Measurements from ENCODE around the gene LXN. TPM values are rescaled to one million over a fixed set of nuclear protein-coding genes. Genes with fewer than 3 reads are reported as not detected.
A peak's percentile ranks its signal among the peaks of the same experiment; 100 is the strongest.

Gene LXN
- total RNA-seq (2012; rRNA removed) = 23.4 and 32.4 TPM in 2 replicates

GRCh38 chr3:158672215-158673176 lies at the start of gene LXN:
TSS of gene LXN (minus strand) at chr3:158672648. CDS start at chr3:158672478, 170 bp downstream.
- Histone ChIP-seq H3K36me3 (ENCODE audit: insufficient read depth, low read length) (peaks cover 30% of the 10 kb centered on the region), H3K4me2 (ENCODE audit: low read length) (no peak within 1 kb of the TSS), H3K27me3 (ENCODE audit: control insufficient read depth, insufficient read depth, low read length) (no peaks in the 10 kb centered on the region), H3K9me3 (replicated peaks; ENCODE audit: low read length) (no peaks in the 10 kb centered on the region), H3K4me3 (ENCODE audit: low read length) (no peak within 1 kb of the TSS), H3K4me1 (ENCODE audit: control insufficient read depth, insufficient read depth, low read length) (no peaks in the 10 kb centered on the region), H3K9ac (ENCODE audit: low read depth, low read length) (no peak within 1 kb of the TSS)

GRCh38 chr3:158722108-158722507 lies 49.7 kb upstream of the LXN start:
- Histone ChIP-seq H3K4me1 (ENCODE audit: control insufficient read depth, insufficient read depth, low read length) (peaks cover 54% of the 10 kb centered on the region), H3K4me3 (ENCODE audit: low read length) (no peak overlapping the region), H3K27me3 (ENCODE audit: control insufficient read depth, insufficient read depth, low read length) (no peaks in the 10 kb centered on the region), H3K36me3 (ENCODE audit: insufficient read depth, low read length) (no peaks in the 10 kb centered on the region), H3K4me2 (ENCODE audit: low read length) (no peak overlapping the region), H3K9me3 (replicated peaks; ENCODE audit: low read length) (no peaks in the 10 kb centered on the region), H3K9ac (ENCODE audit: low read depth, low read length) (no peak overlapping the region)

GRCh38 chr3:158718490-158719170 lies 46.2 kb upstream of the LXN start:
- Histone ChIP-seq H3K4me1 (ENCODE audit: control insufficient read depth, insufficient read depth, low read length) (peaks cover 37% of the 10 kb centered on the region), H3K36me3 (ENCODE audit: insufficient read depth, low read length) (no peaks in the 10 kb centered on the region), H3K4me3 (ENCODE audit: low read length) (no peak overlapping the region), H3K9ac (ENCODE audit: low read depth, low read length) (no peak overlapping the region), H3K27me3 (ENCODE audit: control insufficient read depth, insufficient read depth, low read length) (no peaks in the 10 kb centered on the region), H3K4me2 (ENCODE audit: low read length) (no peak overlapping the region), H3K9me3 (replicated peaks; ENCODE audit: low read length) (no peaks in the 10 kb centered on the region)

GRCh38 chr3:158717576-158717975 lies 45.1 kb upstream of the LXN start:
- no peaks in the 10 kb centered on the region for H3K9me3 ChIP-seq (replicated peaks; ENCODE audit: low read length)
- peaks cover 8% of the 10 kb centered on the region for H3K36me3 ChIP-seq (ENCODE audit: insufficient read depth, low read length)
- H3K4me1 ChIP-seq (ENCODE audit: control insufficient read depth, insufficient read depth, low read length) = peaks cover 27% of the 10 kb centered on the region

GRCh38 chr3:158713094-158713499 lies 40.6 kb upstream of the LXN start:
- Histone ChIP-seq H3K27me3 (ENCODE audit: control insufficient read depth, insufficient read depth, low read length) (no peaks in the 10 kb centered on the region), H3K4me3 (ENCODE audit: low read length) (no peak overlapping the region), H3K4me1 (ENCODE audit: control insufficient read depth, insufficient read depth, low read length) (peaks cover 40% of the 10 kb centered on the region), H3K36me3 (ENCODE audit: insufficient read depth, low read length) (peaks cover 20% of the 10 kb centered on the region), H3K9me3 (replicated peaks; ENCODE audit: low read length) (no peaks in the 10 kb centered on the region), H3K9ac (ENCODE audit: low read depth, low read length) (no peak overlapping the region), H3K4me2 (ENCODE audit: low read length) (no peak overlapping the region)

More at GRCh38 chr3:158717576-158717975, 45.1 kb upstream of the LXN start:
- Histone ChIP-seq H3K27me3 (ENCODE audit: control insufficient read depth, insufficient read depth, low read length) (no peaks in the 10 kb centered on the region), H3K4me2 (ENCODE audit: low read length) (no peak overlapping the region), H3K9ac (ENCODE audit: low read depth, low read length) (no peak overlapping the region), H3K4me3 (ENCODE audit: low read length) (no peak overlapping the region)

GRCh38 chr3:158712443-158712842 lies 40.0 kb upstream of the LXN start:
- Histone ChIP-seq H3K4me1 (ENCODE audit: control insufficient read depth, insufficient read depth, low read length) (peaks cover 36% of the 10 kb centered on the region), H3K27me3 (ENCODE audit: control insufficient read depth, insufficient read depth, low read length) (no peaks in the 10 kb centered on the region), H3K9me3 (replicated peaks; ENCODE audit: low read length) (no peaks in the 10 kb centered on the region), H3K36me3 (ENCODE audit: insufficient read depth, low read length) (peaks cover 21% of the 10 kb centered on the region), H3K4me2 (ENCODE audit: low read length) (no peak overlapping the region), H3K9ac (ENCODE audit: low read depth, low read length) (no peak overlapping the region), H3K4me3 (ENCODE audit: low read length) (no peak overlapping the region)

GRCh38 chr3:158711886-158712285 lies 39.4 kb upstream of the LXN start:
- Histone ChIP-seq H3K36me3 (ENCODE audit: insufficient read depth, low read length) (peaks cover 21% of the 10 kb centered on the region), H3K4me1 (ENCODE audit: control insufficient read depth, insufficient read depth, low read length) (peaks cover 30% of the 10 kb centered on the region), H3K4me2 (ENCODE audit: low read length) (no peak overlapping the region), H3K9ac (ENCODE audit: low read depth, low read length) (no peak overlapping the region), H3K9me3 (replicated peaks; ENCODE audit: low read length) (no peaks in the 10 kb centered on the region), H3K4me3 (ENCODE audit: low read length) (no peak overlapping the region), H3K27me3 (ENCODE audit: control insufficient read depth, insufficient read depth, low read length) (no peaks in the 10 kb centered on the region)

- peaks cover 21% of the 10 kb centered on the region for H3K36me3 ChIP-seq (ENCODE audit: insufficient read depth, low read length)
- H3K4me2 ChIP-seq (ENCODE audit: low read length) = no peak overlapping the region
- no peak overlapping the region for H3K9ac ChIP-seq (ENCODE audit: low read depth, low read length)
- H3K27me3 ChIP-seq (ENCODE audit: control insufficient read depth, insufficient read depth, low read length) = no peaks in the 10 kb centered on the region
- peaks cover 22% of the 10 kb centered on the region for H3K4me1 ChIP-seq (ENCODE audit: control insufficient read depth, insufficient read depth, low read length)
- H3K4me3 ChIP-seq (ENCODE audit: low read length) = no peak overlapping the region
- no peaks in the 10 kb centered on the region for H3K9me3 ChIP-seq (replicated peaks; ENCODE audit: low read length)
Measured at GRCh38 chr3:158710601-158711000, 38.2 kb upstream of the LXN start.

- Histone ChIP-seq H3K36me3 (ENCODE audit: insufficient read depth, low read length) (peaks cover 21% of the 10 kb centered on the region), H3K9me3 (replicated peaks; ENCODE audit: low read length) (no peaks in the 10 kb centered on the region), H3K27me3 (ENCODE audit: control insufficient read depth, insufficient read depth, low read length) (no peaks in the 10 kb centered on the region), H3K4me2 (ENCODE audit: low read length) (peak overlapping the region; percentile 15), H3K9ac (ENCODE audit: low read depth, low read length) (peak overlapping the region; percentile 50), H3K4me1 (ENCODE audit: control insufficient read depth, insufficient read depth, low read length) (peaks cover 22% of the 10 kb centered on the region), H3K4me3 (ENCODE audit: low read length) (no peak overlapping the region)
Measured at GRCh38 chr3:158709666-158710083, 37.2 kb upstream of the LXN start.

GRCh38 chr3:158703566-158703965 lies 31.1 kb upstream of the LXN start:
- Histone ChIP-seq H3K4me1 (ENCODE audit: control insufficient read depth, insufficient read depth, low read length) (peaks cover 39% of the 10 kb centered on the region), H3K9me3 (replicated peaks; ENCODE audit: low read length) (no peaks in the 10 kb centered on the region), H3K27me3 (ENCODE audit: control insufficient read depth, insufficient read depth, low read length) (no peaks in the 10 kb centered on the region), H3K4me2 (ENCODE audit: low read length) (peak overlapping the region; percentile 57), H3K36me3 (ENCODE audit: insufficient read depth, low read length) (peaks cover 4% of the 10 kb centered on the region), H3K4me3 (ENCODE audit: low read length) (no peak overlapping the region), H3K9ac (ENCODE audit: low read depth, low read length) (peak overlapping the region; percentile 43)

GRCh38 chr3:158702815-158703481 lies 30.5 kb upstream of the LXN start:
- Histone ChIP-seq H3K27me3 (ENCODE audit: control insufficient read depth, insufficient read depth, low read length) (no peaks in the 10 kb centered on the region), H3K9me3 (replicated peaks; ENCODE audit: low read length) (no peaks in the 10 kb centered on the region), H3K4me1 (ENCODE audit: control insufficient read depth, insufficient read depth, low read length) (peaks cover 39% of the 10 kb centered on the region), H3K4me2 (ENCODE audit: low read length) (peak overlapping the region; percentile 57), H3K9ac (ENCODE audit: low read depth, low read length) (peak overlapping the region; percentile 43), H3K4me3 (ENCODE audit: low read length) (no peak overlapping the region), H3K36me3 (ENCODE audit: insufficient read depth, low read length) (no peaks in the 10 kb centered on the region)

Data from skeletal muscle satellite cell (primary cell).